B cell (primary cell): ENCODE data around the gene TMC2.

Source experiments
- EZH2 ChIP-seq: IDR thresholded peaks from 2 replicates; pipeline ENCODE4 v1.6.1; 2012; ENCODE audit warnings: borderline replicate concordance, low read depth, mild to moderate bottlenecking, moderate library complexity, low read length; ENCODE audit not compliant: insufficient read depth, poor library complexity, severe bottlenecking
- TF ChIP-seq, protein P1 (sequence below): fragments of 200-600 bp; IDR thresholded peaks from one replicate; pipeline ENCODE4 v1.8.0; 2022; ENCODE audit warnings: antibody characterized with exemption, mild to moderate bottlenecking

- TF ChIP-seq, protein P1, sequence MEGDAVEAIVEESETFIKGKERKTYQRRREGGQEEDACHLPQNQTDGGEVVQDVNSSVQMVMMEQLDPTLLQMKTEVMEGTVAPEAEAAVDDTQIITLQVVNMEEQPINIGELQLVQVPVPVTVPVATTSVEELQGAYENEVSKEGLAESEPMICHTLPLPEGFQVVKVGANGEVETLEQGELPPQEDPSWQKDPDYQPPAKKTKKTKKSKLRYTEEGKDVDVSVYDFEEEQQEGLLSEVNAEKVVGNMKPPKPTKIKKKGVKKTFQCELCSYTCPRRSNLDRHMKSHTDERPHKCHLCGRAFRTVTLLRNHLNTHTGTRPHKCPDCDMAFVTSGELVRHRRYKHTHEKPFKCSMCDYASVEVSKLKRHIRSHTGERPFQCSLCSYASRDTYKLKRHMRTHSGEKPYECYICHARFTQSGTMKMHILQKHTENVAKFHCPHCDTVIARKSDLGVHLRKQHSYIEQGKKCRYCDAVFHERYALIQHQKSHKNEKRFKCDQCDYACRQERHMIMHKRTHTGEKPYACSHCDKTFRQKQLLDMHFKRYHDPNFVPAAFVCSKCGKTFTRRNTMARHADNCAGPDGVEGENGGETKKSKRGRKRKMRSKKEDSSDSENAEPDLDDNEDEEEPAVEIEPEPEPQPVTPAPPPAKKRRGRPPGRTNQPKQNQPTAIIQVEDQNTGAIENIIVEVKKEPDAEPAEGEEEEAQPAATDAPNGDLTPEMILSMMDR: no peak
- TF ChIP-seq EZH2: no peak
Measured at GRCh38 chr20:2519115-2519809, 17.1 kb upstream of the TMC2 start.
